Measurements from ENCODE around the gene BTRC.

DNA sequence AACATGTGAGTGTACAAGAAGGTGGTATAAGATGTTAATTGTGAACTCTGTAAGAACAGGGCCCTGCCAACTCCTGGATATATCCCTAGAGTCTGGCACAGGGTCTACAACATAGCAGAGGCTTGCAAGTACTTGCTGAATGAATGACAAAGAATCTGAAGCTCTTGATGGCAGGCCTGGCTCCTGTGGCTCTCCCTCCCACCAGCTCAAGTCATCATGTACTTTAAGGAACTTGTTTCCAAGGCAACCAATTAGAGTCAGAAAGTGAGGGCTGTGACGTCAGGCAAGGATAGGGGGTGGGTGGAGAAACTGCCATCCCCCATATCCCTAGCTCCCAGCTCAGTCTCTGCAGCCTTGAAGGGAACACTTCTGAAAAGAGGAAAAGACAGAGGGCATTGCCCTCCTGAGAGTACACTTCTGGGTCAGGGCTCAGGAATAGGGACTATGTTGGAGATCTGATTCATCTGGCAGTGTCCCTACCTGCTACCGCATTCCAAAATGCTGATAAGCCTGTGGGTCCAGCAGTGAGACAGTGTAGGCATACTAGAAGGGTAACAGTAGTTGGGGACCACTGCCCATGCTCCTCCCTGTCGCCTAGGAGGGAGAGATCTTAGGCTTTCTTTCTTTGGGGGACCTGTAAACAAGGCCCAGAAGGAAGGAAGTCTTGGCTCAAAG lies 34.6 kb upstream of the BTRC start:
- TF ChIP-seq, protein P1, sequence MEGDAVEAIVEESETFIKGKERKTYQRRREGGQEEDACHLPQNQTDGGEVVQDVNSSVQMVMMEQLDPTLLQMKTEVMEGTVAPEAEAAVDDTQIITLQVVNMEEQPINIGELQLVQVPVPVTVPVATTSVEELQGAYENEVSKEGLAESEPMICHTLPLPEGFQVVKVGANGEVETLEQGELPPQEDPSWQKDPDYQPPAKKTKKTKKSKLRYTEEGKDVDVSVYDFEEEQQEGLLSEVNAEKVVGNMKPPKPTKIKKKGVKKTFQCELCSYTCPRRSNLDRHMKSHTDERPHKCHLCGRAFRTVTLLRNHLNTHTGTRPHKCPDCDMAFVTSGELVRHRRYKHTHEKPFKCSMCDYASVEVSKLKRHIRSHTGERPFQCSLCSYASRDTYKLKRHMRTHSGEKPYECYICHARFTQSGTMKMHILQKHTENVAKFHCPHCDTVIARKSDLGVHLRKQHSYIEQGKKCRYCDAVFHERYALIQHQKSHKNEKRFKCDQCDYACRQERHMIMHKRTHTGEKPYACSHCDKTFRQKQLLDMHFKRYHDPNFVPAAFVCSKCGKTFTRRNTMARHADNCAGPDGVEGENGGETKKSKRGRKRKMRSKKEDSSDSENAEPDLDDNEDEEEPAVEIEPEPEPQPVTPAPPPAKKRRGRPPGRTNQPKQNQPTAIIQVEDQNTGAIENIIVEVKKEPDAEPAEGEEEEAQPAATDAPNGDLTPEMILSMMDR (IDR thresholded peaks at IDR 0.05): no peak
- no peak for TF ChIP-seq POLR2A (IDR thresholded peaks at IDR 0.05)

All from Peyer's patch (tissue), 4 donors.